SK-N-MC (cell line): Measurements from ENCODE around the gene IGIP.

ENCODE experiments used
- DNase-seq: peaks from one replicate; pipeline ENCODE4 v3.0.0-alpha.2; 2011; ENCODE audit warnings: low read depth, low spot score
- H3K27ac ChIP-seq: fragments of 200-600 bp; sonication (generic); 2 replicates; pipeline ENCODE4 v1.5.1; 2016; ENCODE audit warnings: mixed run types
- H3K36me3 ChIP-seq: fragments of 200-600 bp; sonication (generic); 2 replicates; pipeline ENCODE4 v1.6.1; 2017; ENCODE audit warnings: antibody characterized with exemption, low read length, mixed read lengths; ENCODE audit not compliant: insufficient read depth
- H3K4me3 ChIP-seq: fragments of 200-600 bp; sonication (generic); 2 replicates; pipeline ENCODE4 v1.5.1; 2016
- H3K9ac ChIP-seq: fragments of 200-600 bp; sonication (generic); 2 replicates; pipeline ENCODE4 v1.8.0; 2017; ENCODE audit warnings: mixed run types, mixed read lengths; ENCODE audit not compliant: insufficient read length
- H3K9me3 ChIP-seq: fragments of 200-600 bp; sonication (generic); 2 replicates; pipeline ENCODE4 v1.6.1; 2017; ENCODE audit warnings: low read depth, mild to moderate bottlenecking, antibody characterized with exemption, low read length, moderate library complexity, mixed read lengths
- EZH2 ChIP-seq: fragments of 200-600 bp; sonication (generic); IDR thresholded peaks from one replicate; pipeline ENCODE4 v1.6.1; 2017; ENCODE audit warnings: antibody characterized with exemption
- FOXP2 ChIP-seq: optimal IDR thresholded peaks from 2 replicates; pipeline ENCODE3; 2011; ENCODE audit warnings: mild to moderate bottlenecking, moderate library complexity; ENCODE audit not compliant: insufficient read depth; ENCODE audit errors: extremely low read length, control extremely low read depth
- POLR2AphosphoS5 ChIP-seq: IDR thresholded peaks from 2 replicates; pipeline ENCODE4 v1.6.1; 2012; ENCODE audit warnings: mild to moderate bottlenecking, low read depth, low read length, borderline replicate concordance

IGIP gene

GRCh38 chr5:140142246-140142645, 16.5 kb downstream of the IGIP start:
- no peaks in the 10 kb centered on the region for H3K36me3 ChIP-seq
- DNase-seq = no peak
- H3K4me3 ChIP-seq = no peak overlapping the region
- H3K9me3 ChIP-seq = no peaks in the 10 kb centered on the region
- H3K9ac ChIP-seq = no peak overlapping the region
- H3K27ac ChIP-seq = no peak overlapping the region
- TF ChIP-seq EZH2 = no peak
- TF ChIP-seq POLR2AphosphoS5 = no peak
- no peak for TF ChIP-seq FOXP2

DNA sequence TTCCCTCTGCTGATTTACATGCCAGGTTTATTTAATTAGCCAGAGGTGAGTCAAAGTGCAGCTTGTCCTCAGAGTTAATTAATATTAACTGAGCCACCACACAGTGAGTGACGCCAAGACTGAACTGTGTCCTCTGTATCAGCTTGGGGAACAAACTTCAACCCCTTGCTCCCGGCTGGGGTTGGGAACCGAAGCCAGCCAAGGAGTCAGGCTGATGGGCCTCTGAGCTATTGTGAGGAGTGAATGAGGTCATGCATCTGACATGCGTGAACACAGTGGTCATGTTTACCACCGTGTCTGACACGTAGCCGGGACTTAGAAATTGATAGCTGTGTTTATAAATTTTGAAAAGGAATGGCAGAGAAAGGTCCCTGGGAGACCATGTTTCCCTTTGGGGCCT, 17.1 kb downstream of the IGIP start:
- DNase-seq = no peak
- Histone ChIP-seq H3K9me3 (no peaks in the 10 kb centered on the region), H3K36me3 (no peaks in the 10 kb centered on the region), H3K4me3 (no peak overlapping the region), H3K9ac (no peak overlapping the region), H3K27ac (no peak overlapping the region)
- TF ChIP-seq POLR2AphosphoS5 (no peak), FOXP2 (no peak), EZH2 (no peak)

DNA sequence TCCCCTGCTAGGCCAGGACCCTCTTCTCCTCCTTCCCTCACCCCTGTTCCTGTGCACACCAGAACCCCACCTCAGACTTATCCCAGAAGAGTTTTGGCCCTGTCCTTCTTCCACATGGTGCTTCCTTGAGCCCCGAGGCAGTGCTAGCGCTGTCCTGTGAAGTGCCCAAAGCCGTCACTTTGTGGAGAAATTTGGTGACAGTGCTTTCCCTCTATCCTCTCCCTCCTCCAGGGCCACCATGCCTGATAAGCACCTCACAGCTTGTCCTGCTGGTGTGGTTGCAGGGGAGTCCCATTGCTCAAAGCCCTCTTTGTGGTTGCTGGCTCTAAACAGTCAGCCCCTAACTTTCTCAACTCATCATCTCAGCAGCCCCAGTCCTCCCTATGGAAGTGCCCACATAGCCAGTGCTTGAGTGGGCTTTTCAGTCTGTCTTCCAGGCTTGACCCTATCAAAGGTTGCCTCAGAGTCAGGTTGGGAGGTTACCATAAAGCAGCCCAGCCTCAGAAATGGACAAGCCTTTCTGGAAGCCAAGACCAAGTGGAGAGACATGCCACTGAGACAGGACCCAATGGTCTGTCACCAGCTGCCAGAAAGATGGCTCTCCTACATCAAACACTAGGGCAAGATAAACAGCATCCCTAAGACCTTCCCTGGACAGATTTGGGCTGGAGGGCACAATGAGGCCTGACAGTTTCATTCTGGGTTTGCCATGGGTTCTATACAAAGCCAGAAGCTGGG, 18.0 kb downstream of the IGIP start:
- H3K9me3 ChIP-seq = no peaks in the 10 kb centered on the region
- H3K9ac ChIP-seq = no peak overlapping the region
- H3K36me3 ChIP-seq = no peaks in the 10 kb centered on the region
- DNase-seq = no peak
- no peak overlapping the region for H3K4me3 ChIP-seq
- H3K27ac ChIP-seq = no peak overlapping the region
- TF ChIP-seq EZH2 (no peak), POLR2AphosphoS5 (no peak), FOXP2 (no peak)

GRCh38 chr5:140145256-140145655, 19.5 kb downstream of the IGIP start:
- no peak for TF ChIP-seq FOXP2
- Histone ChIP-seq H3K4me3 (no peak overlapping the region), H3K36me3 (no peaks in the 10 kb centered on the region), H3K9me3 (no peaks in the 10 kb centered on the region), H3K9ac (no peak overlapping the region), H3K27ac (no peak overlapping the region)
- DNase-seq = no peak

- no peak for DNase-seq
- Histone ChIP-seq H3K9ac (no peak overlapping the region), H3K27ac (no peak overlapping the region), H3K9me3 (no peaks in the 10 kb centered on the region), H3K36me3 (no peaks in the 10 kb centered on the region), H3K4me3 (no peak overlapping the region)
- TF ChIP-seq FOXP2 (no peak), POLR2AphosphoS5 (no peak), EZH2 (no peak)
Observed at GRCh38 chr5:140145818-140146522, 20.2 kb downstream of the IGIP start.

DNA sequence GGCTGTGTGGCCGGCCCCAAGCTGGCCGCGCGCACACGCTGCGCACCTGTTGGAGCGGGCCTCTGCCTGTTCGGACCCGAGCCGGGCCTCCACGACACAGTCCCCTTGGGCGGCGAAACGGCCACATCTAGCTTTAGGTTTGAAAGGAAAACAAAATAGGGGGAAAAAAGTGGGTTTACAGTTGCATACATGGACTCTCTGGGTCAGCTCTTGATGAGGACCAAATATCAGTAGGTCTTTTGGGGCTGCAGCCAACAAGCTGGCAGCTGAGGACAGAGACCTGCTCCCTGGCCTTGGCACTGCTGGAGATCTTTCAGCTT, 20.7 kb downstream of the IGIP start:
- Histone ChIP-seq H3K9me3 (no peaks in the 10 kb centered on the region), H3K27ac (no peak overlapping the region), H3K9ac (no peak overlapping the region), H3K4me3 (no peak overlapping the region), H3K36me3 (no peaks in the 10 kb centered on the region)
- DNase-seq = no peak
- TF ChIP-seq POLR2AphosphoS5 (no peak), FOXP2 (no peak), EZH2 (no peak)

DNA sequence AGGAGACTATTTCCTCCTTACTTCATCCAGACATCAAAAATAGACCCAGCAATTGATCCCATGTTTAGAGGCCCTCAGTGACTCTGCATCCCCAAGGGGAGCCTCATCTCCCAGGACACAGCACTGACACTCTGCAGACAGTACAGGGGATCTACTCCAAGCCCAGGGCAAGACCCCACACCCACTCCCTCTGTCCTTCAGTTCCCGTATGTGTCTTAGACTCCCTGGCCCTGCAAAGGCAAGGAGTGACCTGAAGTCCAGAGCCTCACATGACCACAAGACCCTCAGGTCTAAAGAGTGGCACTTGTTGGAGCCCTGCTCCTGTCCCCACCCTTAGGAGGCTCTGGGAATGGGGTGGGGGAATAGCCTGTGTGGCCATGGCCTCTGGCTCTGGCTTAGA, 21.7 kb downstream of the IGIP start:
- no peak for DNase-seq

DNA sequence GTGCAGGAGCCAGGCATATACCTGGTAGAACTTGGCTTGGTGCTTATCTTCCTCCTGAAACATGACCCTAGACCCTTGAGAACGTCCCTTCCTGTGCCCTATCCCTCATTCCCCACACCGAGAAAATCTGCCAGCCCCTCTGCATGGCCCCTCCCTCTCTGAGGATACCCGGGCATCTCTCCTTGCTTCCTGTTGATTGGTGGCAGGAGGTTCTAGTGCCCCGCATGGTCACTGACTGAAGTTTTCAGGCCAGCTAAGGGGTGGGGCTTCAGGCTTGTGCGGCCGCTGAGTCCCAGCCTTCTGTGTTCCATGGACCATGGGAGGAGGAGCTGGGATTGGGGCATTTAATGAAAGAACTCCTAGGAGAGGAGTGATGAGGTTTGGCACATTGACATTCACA, 22.8 kb downstream of the IGIP start:
- Histone ChIP-seq H3K36me3 (no peaks in the 10 kb centered on the region), H3K4me3 (no peak overlapping the region), H3K9ac (no peak overlapping the region), H3K9me3 (no peaks in the 10 kb centered on the region), H3K27ac (no peak overlapping the region)
- DNase-seq = no peak
- no peak for TF ChIP-seq POLR2AphosphoS5
- TF ChIP-seq EZH2 = no peak
- no peak for TF ChIP-seq FOXP2

More for the DNA sequence above, 21.7 kb downstream of the IGIP start:
- Histone ChIP-seq H3K4me3 (no peak overlapping the region), H3K9me3 (no peaks in the 10 kb centered on the region), H3K36me3 (no peaks in the 10 kb centered on the region), H3K9ac (no peak overlapping the region), H3K27ac (no peak overlapping the region)
- TF ChIP-seq FOXP2 = no peak
- TF ChIP-seq POLR2AphosphoS5 = no peak
- TF ChIP-seq EZH2 = no peak

GRCh38 chr5:140150201-140150600, 24.5 kb downstream of the IGIP start:
- no peak overlapping the region for H3K9ac ChIP-seq
- H3K9me3 ChIP-seq = no peaks in the 10 kb centered on the region
- DNase-seq = no peak
- no peaks in the 10 kb centered on the region for H3K36me3 ChIP-seq
- no peak overlapping the region for H3K27ac ChIP-seq
- TF ChIP-seq FOXP2 (no peak), POLR2AphosphoS5 (no peak), EZH2 (no peak)
- H3K4me3 ChIP-seq = no peak overlapping the region
